Cardiac fibroblast (primary cell): ENCODE measurements around the gene PDXDC1.
"Not testable (repeated sequence)": the region's sequence is repeated elsewhere in the genome, so short reads cannot be mapped to it uniquely, and the experiment has no call there.

ENCODE experiments used
- DNase-seq, 2 donors: peaks; one replicate each; pipeline versions ENCODE4 v3.0.0 to v3.0.0-alpha.2; 2010; ENCODE audit warnings: low read depth in 2 of 2
- H3K4me3 ChIP-seq, 2 donors: replicated peaks in 1 of 2; 1 replicate in 1 of 2; 2 replicates in 1 of 2; pipeline ENCODE4 v1.5.1; 2011; ENCODE audit warnings: low read depth in 2 of 2, low read length in 2 of 2, mild to moderate bottlenecking in 2 of 2, moderate library complexity in 1 of 2
- TF ChIP-seq, protein P1 (sequence below): IDR thresholded peaks from one replicate; pipeline ENCODE4 v1.5.1; 2011; ENCODE audit warnings: low read depth, mild to moderate bottlenecking, low read length, inconsistent platforms

The PDXDC1 gene

DNA sequence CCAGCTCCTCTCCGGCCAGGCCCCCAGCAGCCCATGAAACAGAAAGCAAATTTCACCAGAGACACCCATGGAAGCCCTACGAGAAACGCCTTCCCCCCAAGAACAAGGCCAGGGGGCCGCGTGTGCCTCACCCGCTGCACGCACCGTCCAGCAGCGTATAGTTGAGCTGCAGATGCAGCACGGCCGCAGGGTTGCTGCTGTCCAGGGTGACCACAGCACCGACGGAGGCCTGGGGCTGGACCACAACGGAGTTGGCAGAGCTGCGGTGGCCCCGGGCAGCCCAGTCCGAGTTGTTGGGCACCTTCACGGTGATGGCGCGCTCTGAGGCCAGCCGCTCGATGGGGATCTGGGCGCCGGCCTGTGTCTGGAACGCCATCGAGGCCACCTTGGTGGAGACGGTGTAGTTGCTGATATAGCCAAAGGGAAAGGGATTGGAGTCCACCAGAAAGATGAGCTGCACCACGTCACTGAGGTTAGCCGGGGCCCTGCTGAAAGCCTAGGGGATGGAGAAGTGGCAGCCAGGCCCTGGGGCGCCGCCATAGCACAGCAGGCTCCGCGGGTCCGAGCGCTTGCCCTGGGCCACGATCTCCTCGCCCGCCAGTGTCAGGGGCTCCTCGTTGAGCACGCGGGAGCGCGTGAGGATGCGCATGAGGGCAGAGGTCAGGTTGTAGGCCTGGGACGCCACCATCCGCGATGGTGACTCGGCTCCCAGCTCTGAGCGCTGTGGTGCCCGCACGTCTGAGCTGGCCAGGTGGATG lies 156.3 kb downstream of the PDXDC1 start:
- not testable (repeated sequence) for H3K4me3 ChIP-seq, DNase-seq

DNA sequence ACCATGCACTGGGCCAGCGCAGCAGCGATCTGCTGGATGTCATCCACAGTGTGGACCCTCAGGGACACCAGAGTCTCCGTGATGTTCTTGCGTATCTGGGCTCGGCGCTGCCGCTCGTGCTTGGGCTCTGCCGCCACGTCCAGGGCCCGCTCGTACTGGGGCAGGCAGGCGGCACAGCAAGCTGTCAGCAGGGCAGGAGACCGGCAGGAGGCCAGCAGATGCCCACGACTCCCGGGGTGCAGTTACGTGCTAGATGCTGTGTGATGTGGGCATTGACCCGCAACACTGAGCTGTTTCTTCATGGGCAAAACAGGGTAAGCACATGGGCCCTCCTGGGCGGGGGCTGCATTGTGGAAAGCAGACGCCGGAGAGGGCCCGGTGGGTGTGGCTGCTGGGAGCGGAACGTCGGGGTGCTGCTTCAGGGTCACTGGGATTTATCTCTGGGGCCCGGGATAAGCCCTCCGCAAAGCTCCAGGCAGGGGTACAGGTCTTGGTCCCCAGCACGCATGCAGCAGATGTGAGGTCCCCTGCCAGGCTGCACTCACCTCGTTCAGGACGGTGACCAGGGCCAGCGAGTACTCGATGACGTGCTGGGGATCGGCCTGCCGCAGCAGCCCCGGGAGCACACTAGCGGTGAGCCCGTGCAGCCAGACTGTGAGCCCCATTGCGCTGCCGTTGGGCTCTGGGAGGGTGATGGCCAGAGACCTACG lies 158.0 kb downstream of the PDXDC1 start:
- DNase-seq, H3K4me3 ChIP-seq: not testable (repeated sequence)

DNA sequence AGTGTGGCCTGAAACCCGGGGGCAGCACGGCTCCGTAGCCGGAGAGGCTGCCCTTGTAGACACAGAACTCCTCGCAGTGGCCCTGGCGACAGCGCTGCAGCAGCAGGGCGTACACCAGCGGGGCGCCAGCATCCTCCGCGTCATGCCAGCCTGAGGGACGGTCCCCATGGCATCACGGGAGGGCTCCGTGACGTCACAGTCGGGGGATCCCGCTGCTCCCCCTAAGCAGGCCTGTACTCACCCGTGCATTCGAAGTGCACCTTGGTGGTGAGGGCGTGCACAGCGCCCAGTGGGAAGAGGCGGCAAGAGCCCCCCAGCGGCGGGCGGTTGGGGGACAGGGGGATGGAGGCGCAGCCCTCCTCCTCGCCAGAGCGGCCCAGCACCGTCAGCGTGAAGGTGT lies 158.7 kb downstream of the PDXDC1 start:
- not testable (repeated sequence) for DNase-seq

DNA sequence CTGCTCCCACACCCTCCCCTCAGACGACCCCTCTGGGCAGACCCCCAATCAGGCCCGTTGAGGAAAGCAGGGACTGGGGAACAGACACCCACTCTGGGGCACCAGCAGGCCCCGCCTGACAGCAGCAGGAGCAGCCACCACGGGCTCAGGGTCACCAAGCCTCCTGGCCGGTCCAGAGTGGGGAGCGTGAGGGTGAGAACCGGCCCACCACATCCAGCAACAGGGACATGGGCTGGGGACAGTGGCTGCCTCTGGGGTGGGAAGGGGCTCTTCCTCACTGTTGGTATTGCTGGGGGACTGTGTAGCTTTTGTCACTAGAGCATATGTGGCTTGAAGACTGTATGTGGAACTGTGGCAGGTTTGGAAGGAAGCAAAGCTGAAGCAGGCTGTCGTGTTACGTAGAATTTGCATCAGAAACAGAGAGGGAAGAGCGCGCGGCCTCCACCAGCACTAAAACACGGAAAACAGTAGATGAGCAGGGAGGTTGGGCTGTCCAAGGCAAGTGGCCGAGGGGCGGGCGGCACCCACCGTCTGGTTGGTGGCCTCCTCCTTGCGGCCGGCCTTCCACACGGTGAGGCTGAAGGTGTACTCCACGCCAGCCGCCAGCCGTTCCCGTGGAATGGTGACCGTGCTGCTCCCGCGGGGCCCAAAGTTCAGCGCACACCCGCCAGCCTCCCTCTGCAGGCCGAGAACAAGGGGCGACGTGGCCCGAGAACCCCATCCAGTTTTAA lies 160.1 kb downstream of the PDXDC1 start:
- not testable (repeated sequence) for H3K4me3 ChIP-seq, DNase-seq

More for the DNA sequence above, 158.7 kb downstream of the PDXDC1 start:
- not testable (repeated sequence) for H3K4me3 ChIP-seq

DNA sequence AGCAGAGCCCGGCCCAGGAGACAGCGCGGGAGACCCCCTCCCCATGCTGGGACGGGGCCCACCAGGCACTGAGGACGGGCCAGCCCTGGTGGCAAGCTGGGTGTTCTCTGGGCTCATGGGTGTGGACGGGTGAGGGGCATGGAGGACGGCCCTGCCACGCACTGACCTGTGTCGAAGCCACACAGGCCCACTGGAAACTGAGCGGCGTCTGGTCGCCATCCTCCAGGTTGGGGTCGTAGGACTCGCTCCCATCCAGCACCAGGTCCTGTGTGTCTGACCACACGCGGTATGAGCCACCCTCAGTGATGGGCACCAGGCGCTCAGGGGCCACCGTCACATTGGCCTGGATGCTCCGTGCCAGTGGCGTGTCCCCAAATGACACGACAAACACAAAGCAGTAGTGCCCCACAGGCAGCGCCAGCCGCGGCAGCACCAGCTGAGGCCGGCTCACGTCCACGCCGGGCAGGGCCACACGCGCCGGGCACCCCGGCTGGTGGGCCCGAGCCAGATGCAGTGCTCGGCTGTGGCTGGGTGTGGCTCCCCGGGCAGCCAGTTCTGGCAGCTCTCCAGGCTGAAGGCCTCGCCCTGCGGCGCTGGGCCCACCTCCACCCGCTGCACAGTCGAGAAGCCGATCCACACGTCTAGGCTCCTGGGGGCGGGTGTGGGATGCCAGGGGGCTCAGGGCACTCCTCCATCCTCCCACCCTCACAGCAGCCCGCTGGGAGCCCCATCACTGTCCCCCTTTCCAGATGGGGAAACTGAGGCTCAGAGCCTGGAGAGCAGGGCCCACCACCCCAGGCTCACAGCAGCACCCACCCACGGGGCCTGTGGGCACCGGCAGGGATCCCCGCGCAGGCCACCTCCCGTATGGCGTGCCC lies 160.9 kb downstream of the PDXDC1 start:
- not testable (repeated sequence) for DNase-seq, H3K4me3 ChIP-seq

DNA sequence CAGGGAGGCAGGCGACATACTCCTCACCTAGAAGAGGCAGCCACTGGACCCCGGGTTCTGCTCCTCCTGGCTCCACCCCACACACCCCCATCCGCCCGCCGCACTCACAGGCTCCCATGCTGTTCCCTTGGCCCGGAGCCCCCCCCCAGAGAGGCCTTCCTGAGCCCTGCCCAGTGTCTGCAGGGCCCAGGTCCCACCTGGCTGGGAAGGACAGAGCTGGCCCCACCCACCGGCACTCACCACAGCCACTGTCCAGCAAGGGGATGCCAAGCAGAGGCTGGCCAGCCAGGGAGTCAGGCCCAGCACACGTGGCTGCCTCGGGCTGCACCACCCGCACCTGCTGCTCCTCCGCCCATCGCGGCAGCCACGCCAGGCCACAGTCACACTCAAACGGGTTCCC lies 162.7 kb downstream of the PDXDC1 start:
- not testable (repeated sequence) for DNase-seq, H3K4me3 ChIP-seq

DNA sequence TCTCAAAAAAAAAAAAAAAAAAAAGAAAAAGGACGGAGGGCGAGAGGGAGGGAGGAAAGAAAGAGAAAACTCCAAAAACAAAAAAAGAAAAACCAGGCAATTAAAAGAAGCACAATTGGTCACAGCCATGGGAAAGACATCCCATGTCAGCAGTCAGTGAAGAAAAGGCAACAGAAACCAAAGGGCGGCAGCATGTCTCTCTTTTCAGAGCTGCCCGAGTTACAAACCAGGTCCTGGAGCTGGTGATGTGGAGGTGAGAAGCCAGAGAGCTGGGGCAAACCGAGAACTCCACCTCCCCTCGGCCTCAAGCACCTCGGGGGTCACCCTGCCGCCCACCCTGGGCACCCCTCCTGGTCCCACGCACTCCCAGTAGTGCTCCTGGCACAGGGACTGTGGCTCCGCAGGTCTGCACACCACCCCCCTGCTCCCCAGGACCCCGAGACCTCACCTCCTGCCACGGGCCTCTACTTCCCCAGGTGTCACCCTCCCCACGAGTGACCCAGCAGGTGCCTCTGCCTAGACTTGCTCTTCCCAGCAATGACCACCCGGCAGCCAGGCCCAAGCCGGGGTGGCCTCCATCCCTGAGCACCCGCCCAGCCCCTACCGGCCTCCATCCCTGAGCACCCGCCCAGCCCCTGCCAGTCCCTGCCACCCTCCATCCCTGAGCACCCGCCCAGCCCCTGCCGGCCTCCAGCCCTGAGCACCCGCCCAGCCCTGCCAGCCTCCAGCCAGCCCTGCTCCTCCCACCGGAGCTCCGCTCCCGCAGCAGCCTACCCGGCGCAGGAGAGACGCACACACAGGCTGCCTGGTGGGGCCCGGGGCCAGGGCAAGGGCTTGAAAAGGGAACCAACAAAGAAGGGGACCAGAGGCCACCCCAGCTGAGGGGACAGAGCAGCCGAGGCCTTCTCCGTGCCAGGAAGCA lies 165.9 kb downstream of the PDXDC1 start:
- not testable (repeated sequence) for H3K4me3 ChIP-seq, DNase-seq

DNA sequence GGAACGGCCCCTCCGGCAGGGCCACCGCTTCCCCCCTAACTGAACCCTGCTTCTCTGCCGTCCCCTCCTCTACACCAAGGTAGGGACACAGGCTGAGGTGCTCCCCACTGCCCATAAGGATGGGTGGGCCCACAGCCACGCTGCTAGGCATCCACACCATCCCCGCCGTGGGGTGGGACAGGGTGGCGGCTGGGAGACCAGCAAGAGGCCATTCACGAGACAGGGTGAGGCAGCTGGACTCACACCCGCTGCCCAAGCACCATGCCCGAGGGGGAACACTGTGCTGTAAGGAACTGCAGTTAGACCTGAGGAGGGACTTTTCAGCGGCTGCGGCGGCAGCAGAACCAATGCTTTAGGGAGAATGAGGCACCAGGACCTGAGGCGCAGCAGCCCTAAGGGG lies 166.8 kb downstream of the PDXDC1 start:
- TF ChIP-seq, protein P1, sequence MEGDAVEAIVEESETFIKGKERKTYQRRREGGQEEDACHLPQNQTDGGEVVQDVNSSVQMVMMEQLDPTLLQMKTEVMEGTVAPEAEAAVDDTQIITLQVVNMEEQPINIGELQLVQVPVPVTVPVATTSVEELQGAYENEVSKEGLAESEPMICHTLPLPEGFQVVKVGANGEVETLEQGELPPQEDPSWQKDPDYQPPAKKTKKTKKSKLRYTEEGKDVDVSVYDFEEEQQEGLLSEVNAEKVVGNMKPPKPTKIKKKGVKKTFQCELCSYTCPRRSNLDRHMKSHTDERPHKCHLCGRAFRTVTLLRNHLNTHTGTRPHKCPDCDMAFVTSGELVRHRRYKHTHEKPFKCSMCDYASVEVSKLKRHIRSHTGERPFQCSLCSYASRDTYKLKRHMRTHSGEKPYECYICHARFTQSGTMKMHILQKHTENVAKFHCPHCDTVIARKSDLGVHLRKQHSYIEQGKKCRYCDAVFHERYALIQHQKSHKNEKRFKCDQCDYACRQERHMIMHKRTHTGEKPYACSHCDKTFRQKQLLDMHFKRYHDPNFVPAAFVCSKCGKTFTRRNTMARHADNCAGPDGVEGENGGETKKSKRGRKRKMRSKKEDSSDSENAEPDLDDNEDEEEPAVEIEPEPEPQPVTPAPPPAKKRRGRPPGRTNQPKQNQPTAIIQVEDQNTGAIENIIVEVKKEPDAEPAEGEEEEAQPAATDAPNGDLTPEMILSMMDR = no peak
- no peak for DNase-seq

DNA sequence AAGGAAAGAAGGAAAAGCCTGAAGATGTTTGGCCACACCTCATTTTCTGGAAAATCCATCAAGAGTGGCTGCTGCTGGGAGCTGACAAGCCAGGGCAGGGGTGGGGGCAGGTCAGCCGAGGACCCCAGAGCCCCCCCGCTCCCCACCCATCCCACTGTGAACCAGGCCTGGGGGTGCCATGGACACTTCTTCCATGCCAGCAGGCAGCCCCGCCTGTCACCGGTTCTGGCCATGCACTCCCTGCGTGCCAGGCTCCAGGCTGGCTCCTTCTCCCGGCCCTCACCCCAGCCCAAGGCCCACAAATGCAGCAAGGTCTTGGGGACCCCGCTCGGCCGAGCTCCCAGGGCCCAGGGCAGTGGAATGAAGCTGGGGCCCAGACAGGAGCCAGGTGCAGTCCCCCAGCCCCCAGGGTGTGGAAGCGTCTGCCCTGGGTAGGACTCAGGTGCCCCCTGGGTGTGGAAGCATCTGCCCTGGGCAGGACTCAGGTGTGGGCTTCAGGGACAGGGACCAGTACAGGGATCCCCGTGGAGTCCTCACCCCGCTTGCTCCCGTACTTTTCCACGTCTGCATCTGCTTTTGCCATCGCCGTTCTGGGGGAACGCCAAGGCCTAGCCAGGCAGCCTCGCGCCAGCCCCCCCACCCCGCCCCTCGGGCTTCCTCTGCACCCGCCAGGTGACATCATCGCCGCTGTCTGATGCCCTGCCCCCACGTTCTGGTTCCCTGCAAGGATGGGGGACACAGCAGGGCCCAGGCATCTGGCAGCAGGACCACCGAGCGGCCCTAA lies 167.5 kb downstream of the PDXDC1 start:
- not testable (repeated sequence) for DNase-seq, H3K4me3 ChIP-seq

More for the DNA sequence above, 166.8 kb downstream of the PDXDC1 start:
- H3K4me3 ChIP-seq = no peak overlapping the region

DNA sequence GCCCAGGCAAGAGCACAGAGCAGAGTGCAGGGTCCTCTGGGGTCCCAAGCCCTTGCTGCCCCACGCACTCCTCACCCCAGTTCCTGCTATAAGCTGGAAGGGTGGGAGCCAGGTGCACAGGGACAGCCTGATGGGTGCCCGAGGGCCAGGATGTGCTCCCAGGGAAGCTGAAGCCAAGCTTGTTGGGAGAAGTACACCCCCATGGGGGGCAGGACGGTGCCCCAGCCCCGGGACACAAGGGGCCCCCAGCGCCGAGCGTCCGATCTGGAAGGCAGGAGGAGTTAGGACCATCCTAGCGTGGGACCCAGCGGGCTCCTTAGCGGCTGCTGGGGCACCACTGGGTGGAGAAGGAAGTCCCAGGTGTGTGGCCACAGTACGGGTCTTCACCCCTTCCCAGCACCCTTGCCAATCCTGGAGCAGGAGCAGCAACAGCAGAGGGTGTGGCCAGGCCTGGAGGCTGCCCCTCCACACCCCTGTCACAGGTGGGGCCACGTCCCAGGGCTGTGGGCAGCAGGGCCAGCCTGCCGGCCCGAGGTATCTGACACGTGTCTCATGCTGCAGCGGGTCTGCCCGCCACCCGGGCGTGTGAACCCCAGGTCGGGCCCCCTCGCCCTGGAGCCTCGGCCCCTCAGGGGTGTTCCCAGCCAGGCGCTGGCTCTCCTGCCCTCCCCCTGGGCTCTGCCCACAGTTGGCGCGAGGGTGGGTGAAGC lies 168.2 kb downstream of the PDXDC1 start:
- not testable (repeated sequence) for DNase-seq

DNA sequence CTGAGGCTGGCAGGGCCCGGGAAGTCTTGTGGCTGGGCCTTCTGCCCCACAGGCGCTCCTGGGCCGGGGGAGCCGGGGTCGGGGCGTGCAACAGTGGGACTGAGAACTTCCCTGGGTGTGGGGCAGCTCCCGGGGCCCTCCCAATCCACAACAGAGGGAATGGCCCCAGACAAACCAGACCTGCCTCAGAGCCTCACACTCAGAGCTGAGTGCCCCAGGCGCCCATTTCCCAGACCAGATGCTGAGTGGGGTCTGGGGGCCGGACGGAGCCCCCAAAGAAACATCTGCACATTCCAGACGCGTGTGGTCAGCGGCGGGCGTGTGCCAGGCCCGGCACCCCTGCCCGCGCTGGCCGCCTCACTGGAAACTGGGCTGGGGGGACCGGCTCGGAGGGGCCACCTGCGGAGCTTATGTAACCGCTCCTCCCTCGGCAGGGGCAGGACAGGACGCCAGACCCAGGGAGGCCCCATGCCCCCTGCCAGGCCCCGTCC lies 168.8 kb downstream of the PDXDC1 start:
- H3K4me3 ChIP-seq, DNase-seq: not testable (repeated sequence)

More for the DNA sequence above, 168.2 kb downstream of the PDXDC1 start:
- not testable (repeated sequence) for H3K4me3 ChIP-seq

DNA sequence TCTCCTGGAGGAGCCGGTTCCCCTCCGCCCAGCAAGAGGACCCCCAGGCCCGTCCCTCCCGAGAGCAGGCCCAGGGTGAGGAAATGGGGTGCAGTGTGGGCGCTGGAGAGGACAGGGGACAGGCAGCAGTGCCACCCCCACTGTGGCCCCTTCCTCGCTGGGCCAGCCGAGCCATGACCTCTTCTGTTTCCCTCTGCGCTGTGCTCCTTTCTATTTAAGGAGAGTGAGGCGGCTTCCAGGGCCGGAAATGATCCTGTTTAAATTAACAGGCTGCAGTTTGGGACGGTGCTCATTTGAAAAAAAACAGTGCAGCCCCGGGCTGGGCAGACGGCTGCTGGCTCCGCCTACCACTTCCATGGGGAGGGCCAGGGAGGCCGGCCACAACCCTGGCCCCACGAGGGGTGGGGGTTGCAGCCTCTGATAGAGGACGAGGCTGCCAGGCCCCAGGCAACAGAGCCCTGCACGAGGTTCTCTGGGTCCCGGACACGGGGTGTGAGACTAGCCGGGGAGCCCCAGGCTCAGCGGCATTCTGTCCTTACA lies 169.3 kb downstream of the PDXDC1 start:
- H3K4me3 ChIP-seq = not testable (repeated sequence)
- DNase-seq = peak; percentile 60 to 61

DNA sequence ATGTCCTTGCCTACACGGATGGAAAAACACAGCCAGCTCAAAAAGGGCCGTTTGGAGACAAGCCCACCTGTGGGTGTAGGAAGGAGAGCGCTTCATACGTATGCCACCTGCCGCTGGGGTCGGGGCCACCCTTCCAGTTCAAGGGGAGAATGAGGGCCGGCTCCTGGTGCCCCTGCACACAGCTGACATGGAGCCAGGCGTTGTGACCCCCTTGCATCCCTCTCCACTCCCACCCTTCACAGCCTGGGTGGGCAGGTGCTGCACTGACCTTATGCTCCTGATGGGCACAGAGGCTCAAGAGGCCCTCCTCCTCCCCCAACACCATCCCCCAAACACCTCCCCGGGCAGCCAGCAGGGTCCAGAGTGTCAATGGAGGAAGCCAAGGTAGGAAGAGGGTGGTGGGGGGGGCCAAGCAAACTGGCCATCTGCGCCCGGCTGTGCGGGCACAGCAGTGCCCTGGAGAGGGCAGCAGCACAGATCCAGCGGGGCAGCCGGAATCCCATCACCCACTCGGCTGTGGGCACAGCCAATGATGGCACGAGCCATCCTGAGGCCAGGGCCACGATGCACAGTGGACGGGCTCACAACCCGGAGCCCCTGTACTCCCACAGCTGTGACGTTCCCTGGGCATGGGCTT lies 170.1 kb downstream of the PDXDC1 start:
- not testable (repeated sequence) for H3K4me3 ChIP-seq, DNase-seq
